Keratinocyte (primary cell): ENCODE data around the gene TBL1XR1. TPM values are rescaled to one million over a fixed set of nuclear protein-coding genes. Genes with fewer than 3 reads are reported as not detected.

Source experiments
- DNase-seq: peaks from one replicate; pipeline ENCODE4 v3.0.0-alpha.2; 2011; ENCODE audit warnings: low read depth, missing footprints, low spot score
- FAIRE-seq: peaks from 2 replicates; lab custom pipeline; 2011; peaks lifted over from hg19 to GRCh38; lab: Jason Lieb, UNC
- H2AFZ ChIP-seq: 2 replicates; pipeline ENCODE4 v1.6.0; 2012; ENCODE audit warnings: low read length, control low read depth, inconsistent platforms; ENCODE audit not compliant: control insufficient read depth
- H3K27ac ChIP-seq: 2 replicates; pipeline ENCODE4 v1.5.1; 2011; ENCODE audit warnings: low read length; ENCODE audit not compliant: control insufficient read depth, insufficient read depth
- H3K27me3 ChIP-seq: 3 replicates; pipeline ENCODE4 v1.6.0; 2011; ENCODE audit warnings: low read length; ENCODE audit not compliant: control insufficient read depth, insufficient read depth; ENCODE audit errors: extremely low read depth
- H3K36me3 ChIP-seq, 2 experiments: 2 replicates in 1 of 2; 3 replicates in 1 of 2; pipeline ENCODE4 v1.5.1; 2011; ENCODE audit warnings: low read length in 2 of 2, mild to moderate bottlenecking in 1 of 2; ENCODE audit not compliant: control insufficient read depth in 2 of 2, insufficient read depth in 2 of 2; ENCODE audit errors: extremely low read depth in 1 of 2
- H3K4me1 ChIP-seq: 3 replicates; pipeline ENCODE4 v1.5.1; 2011; ENCODE audit warnings: low read length; ENCODE audit not compliant: control insufficient read depth, insufficient read depth; ENCODE audit errors: extremely low read depth
- H3K4me2 ChIP-seq: 3 replicates; pipeline ENCODE4 v1.6.0; 2011; ENCODE audit warnings: low read depth, low read length; ENCODE audit not compliant: control insufficient read depth, insufficient read depth; ENCODE audit errors: extremely low read depth
- H3K4me3 ChIP-seq, 3 experiments: fragments of 200-600 bp in 1 of 3; sonication (generic) in 1 of 3; 2 replicates in 2 of 3; 3 replicates in 1 of 3; pipeline ENCODE4 v1.5.1; 2011 to 2016; ENCODE audit warnings: low read length in 3 of 3, mild to moderate bottlenecking in 3 of 3, control low read depth in 2 of 3, inconsistent platforms in 1 of 3, low read depth in 1 of 3, mixed read lengths in 1 of 3, mixed run types in 1 of 3, moderate library complexity in 1 of 3; ENCODE audit not compliant: control insufficient read depth in 2 of 3, insufficient read depth in 2 of 3; ENCODE audit errors: extremely low read depth in 1 of 3
- H3K79me2 ChIP-seq: 2 replicates; pipeline ENCODE4 v1.6.0; 2012; ENCODE audit warnings: low read length; ENCODE audit not compliant: control insufficient read depth, insufficient read depth
- H3K9ac ChIP-seq: 3 replicates; pipeline ENCODE4 v1.6.0; 2011; ENCODE audit warnings: low read length; ENCODE audit not compliant: control insufficient read depth, insufficient read depth; ENCODE audit errors: extremely low read depth
- H3K9me1 ChIP-seq: 3 replicates; pipeline ENCODE4 v1.6.0; 2011; ENCODE audit warnings: low read length; ENCODE audit not compliant: control insufficient read depth, insufficient read depth; ENCODE audit errors: extremely low read depth
- H3K9me3 ChIP-seq: 2 replicates; pipeline ENCODE4 v1.5.1; 2012; ENCODE audit warnings: low read depth, low read length; ENCODE audit not compliant: control insufficient read depth
- H4K20me1 ChIP-seq: 3 replicates; pipeline ENCODE4 v1.6.0; 2011; ENCODE audit warnings: low read length; ENCODE audit not compliant: control insufficient read depth, insufficient read depth; ENCODE audit errors: extremely low read depth
- EZH2 ChIP-seq: IDR thresholded peaks from one replicate; pipeline ENCODE4 v1.6.1; 2012; ENCODE audit warnings: inconsistent platforms, mild to moderate bottlenecking, low read length, moderate library complexity
- dilution Hi-C: fragments of 300-500 bp; cut with MboI; formaldehyde crosslinking; loops from one replicate; pipeline ENCODE4 v1.7.0; 2020; ENCODE audit warnings: low sequenced_read_pairs; ENCODE audit not compliant: extremely low pct_ligation_motif_present
- polyA plus RNA-seq, 5 experiments: library from polyadenylated mRNA; depleted of rRNA in 3 of 5; stranded (reverse) in 3 of 5; stranded (forward) in 1 of 5; unstranded in 1 of 5; fragments of >200 nt; gene quantifications; 1 replicate in 1 of 5; 2 replicates in 3 of 5; 3 replicates in 1 of 5; pipeline versions ENCODE4 v1.2.1 to v1.2.3, GENCODE V29; 2011 to 2012; ENCODE audit warnings: missing spikeins in 2 of 5, low read depth in 1 of 5, low replicate concordance in 1 of 5
- TF ChIP-seq, protein P1 (sequence below), 3 experiments: IDR thresholded peaks in 1 of 3; conservative IDR thresholded peaks in 1 of 3; optimal IDR thresholded peaks in 1 of 3; 2 replicates in 2 of 3; 3 replicates in 1 of 3; pipeline versions ENCODE3 to v1.5.1; 2011; ENCODE audit warnings: low read length in 3 of 3, mild to moderate bottlenecking in 3 of 3, moderate library complexity in 2 of 3, control low read depth in 1 of 3, inconsistent platforms in 1 of 3; ENCODE audit not compliant: insufficient read depth in 2 of 3; ENCODE audit errors: extremely low read depth in 1 of 3

TBL1XR1 gene
- polyA plus RNA-seq, 1 donor (not counting 4 experiments of a cell fraction or from before 2014, with no cell fraction given) = 169 TPM

DNA sequence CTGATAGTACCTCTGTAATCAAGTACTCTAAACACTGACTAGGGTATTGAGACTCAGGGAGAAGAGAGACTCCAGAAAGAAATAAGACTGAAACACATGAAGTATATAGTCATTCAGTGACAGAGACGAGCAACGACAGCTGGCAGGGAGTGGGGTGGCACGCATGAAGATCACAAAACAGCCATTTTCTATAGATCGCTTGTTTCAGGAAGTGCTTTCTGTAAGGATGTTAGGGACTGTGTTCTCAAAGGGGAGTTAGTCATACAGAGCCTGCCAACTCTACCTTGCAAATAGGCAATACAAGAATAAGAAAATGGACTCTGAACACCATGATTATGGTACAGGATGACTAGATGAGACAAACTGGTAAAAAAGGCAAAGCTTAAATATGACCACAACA, 139.5 kb downstream of the TBL1XR1 start:
- Histone ChIP-seq H2AFZ (no peak overlapping the region), H3K9ac (no peak overlapping the region), H3K9me1 (no peaks in the 10 kb centered on the region), H3K79me2 (peaks cover 61% of the 10 kb centered on the region), H4K20me1 (no peaks in the 10 kb centered on the region), H3K9me3 (no peaks in the 10 kb centered on the region), H3K27me3 (no peaks in the 10 kb centered on the region), H3K4me3 (no peak overlapping the region), H3K36me3 (peaks cover 0 to 7% of the 10 kb centered on the region in 2 experiments), H3K4me1 (no peaks in the 10 kb centered on the region), H3K27ac (no peak overlapping the region), H3K4me2 (no peak overlapping the region)
- DNase-seq (no peak), FAIRE-seq (no peak)
- TF ChIP-seq EZH2 = no peak
- TF ChIP-seq, protein P1, sequence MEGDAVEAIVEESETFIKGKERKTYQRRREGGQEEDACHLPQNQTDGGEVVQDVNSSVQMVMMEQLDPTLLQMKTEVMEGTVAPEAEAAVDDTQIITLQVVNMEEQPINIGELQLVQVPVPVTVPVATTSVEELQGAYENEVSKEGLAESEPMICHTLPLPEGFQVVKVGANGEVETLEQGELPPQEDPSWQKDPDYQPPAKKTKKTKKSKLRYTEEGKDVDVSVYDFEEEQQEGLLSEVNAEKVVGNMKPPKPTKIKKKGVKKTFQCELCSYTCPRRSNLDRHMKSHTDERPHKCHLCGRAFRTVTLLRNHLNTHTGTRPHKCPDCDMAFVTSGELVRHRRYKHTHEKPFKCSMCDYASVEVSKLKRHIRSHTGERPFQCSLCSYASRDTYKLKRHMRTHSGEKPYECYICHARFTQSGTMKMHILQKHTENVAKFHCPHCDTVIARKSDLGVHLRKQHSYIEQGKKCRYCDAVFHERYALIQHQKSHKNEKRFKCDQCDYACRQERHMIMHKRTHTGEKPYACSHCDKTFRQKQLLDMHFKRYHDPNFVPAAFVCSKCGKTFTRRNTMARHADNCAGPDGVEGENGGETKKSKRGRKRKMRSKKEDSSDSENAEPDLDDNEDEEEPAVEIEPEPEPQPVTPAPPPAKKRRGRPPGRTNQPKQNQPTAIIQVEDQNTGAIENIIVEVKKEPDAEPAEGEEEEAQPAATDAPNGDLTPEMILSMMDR (optimal IDR thresholded peaks at IDR 0.05 in 1 of 3, IDR thresholded peaks at IDR 0.05 in 1 of 3, conservative IDR thresholded peaks at IDR 0.05 in 1 of 3; ENCODE audit: extremely low read depth in 1 of 3, insufficient read depth in 2 of 3, low read length in 3 of 3) = no peak
- dilution Hi-C loops = no loop called here

- no peaks in the 10 kb centered on the region for H3K4me1 ChIP-seq
- no peak for DNase-seq
- H3K27ac ChIP-seq = no peak overlapping the region
- no peaks in the 10 kb centered on the region for H3K9me3 ChIP-seq
- FAIRE-seq = peak; percentile 20
- no peak overlapping the region for H3K4me3 ChIP-seq
- H4K20me1 ChIP-seq = no peaks in the 10 kb centered on the region
- peaks cover 0 to 7% of the 10 kb centered on the region in 2 experiments for H3K36me3 ChIP-seq
- TF ChIP-seq EZH2 = no peak
- TF ChIP-seq, protein P1 (optimal IDR thresholded peaks at IDR 0.05 in 1 of 3, IDR thresholded peaks at IDR 0.05 in 1 of 3, conservative IDR thresholded peaks at IDR 0.05 in 1 of 3; ENCODE audit: extremely low read depth in 1 of 3, insufficient read depth in 2 of 3, low read length in 3 of 3) = no peak
- H3K4me2 ChIP-seq = no peak overlapping the region
- dilution Hi-C loops = no loop called here
- no peak overlapping the region for H2AFZ ChIP-seq
- no peak overlapping the region for H3K9ac ChIP-seq
- H3K9me1 ChIP-seq = no peaks in the 10 kb centered on the region
- H3K79me2 ChIP-seq = peaks cover 53% of the 10 kb centered on the region
- no peaks in the 10 kb centered on the region for H3K27me3 ChIP-seq
Measured at GRCh38 chr3:177056927-177057326, 140.4 kb downstream of the TBL1XR1 start.
